SK-N-MC (cell line): ENCODE measurements around the gene TPM3.

Experiments used
- EZH2 ChIP-seq: fragments of 200-600 bp; sonication (generic); IDR thresholded peaks from one replicate; pipeline ENCODE4 v1.6.1; 2017; ENCODE audit warnings: antibody characterized with exemption
- POLR2AphosphoS5 ChIP-seq: IDR thresholded peaks from 2 replicates; pipeline ENCODE4 v1.6.1; 2012; ENCODE audit warnings: mild to moderate bottlenecking, low read depth, low read length, borderline replicate concordance

- TF ChIP-seq POLR2AphosphoS5 (no peak), EZH2 (no peak)
These were observed 1.9 kb upstream of the TPM3 start for GRCh38 chr1:154193821-154194220.
